NK-92 (cell line): ENCODE results near the gene TMEM259.

ENCODE experiments used
- DNase-seq: peaks from one replicate; lab custom pipeline; 2025; ENCODE audit not compliant: unreplicated experiment; lab: John Stamatoyannopoulos, UW

The TMEM259 gene

DNA sequence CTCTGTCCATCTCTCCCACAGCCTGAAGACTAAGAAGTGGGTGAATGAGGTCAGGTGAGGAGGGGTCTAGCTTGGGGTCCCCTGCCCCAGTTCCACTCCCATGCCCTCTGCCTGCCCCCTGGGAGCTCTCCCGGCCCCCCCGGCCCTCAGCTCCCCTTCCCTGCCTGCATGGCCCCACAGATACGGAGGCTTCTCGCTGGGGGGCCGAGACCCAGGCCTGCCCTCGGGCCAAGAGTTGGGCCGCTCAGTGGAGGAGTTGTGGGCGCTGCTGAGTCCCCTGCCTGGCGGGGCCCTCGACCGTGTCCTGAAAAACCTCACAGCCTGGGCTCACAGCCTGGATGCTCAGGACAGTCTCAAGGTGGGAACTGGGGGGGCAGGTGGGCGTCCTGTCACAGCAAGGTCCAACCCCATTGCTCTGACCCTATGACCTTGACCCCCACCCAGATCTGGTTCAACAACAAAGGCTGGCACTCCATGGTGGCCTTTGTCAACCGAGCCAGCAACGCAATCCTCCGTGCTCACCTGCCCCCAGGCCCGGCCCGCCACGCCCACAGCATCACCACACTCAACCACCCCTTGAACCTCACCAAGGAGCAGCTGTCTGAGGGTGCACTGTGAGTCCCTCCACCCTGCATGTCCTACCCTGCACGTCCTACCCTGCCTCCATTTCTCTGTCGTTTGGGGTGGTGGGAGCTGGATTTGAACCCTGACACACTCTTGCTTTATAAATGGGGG is 35.1 kb upstream of the TMEM259 start:
- no peak for DNase-seq

- DNase-seq: no peak
Measured at GRCh38 chr19:1055028-1055425, 34.1 kb upstream of the TMEM259 start.

- DNase-seq: no peak
Measured at GRCh38 chr19:1054102-1055027, 33.4 kb upstream of the TMEM259 start.

DNA sequence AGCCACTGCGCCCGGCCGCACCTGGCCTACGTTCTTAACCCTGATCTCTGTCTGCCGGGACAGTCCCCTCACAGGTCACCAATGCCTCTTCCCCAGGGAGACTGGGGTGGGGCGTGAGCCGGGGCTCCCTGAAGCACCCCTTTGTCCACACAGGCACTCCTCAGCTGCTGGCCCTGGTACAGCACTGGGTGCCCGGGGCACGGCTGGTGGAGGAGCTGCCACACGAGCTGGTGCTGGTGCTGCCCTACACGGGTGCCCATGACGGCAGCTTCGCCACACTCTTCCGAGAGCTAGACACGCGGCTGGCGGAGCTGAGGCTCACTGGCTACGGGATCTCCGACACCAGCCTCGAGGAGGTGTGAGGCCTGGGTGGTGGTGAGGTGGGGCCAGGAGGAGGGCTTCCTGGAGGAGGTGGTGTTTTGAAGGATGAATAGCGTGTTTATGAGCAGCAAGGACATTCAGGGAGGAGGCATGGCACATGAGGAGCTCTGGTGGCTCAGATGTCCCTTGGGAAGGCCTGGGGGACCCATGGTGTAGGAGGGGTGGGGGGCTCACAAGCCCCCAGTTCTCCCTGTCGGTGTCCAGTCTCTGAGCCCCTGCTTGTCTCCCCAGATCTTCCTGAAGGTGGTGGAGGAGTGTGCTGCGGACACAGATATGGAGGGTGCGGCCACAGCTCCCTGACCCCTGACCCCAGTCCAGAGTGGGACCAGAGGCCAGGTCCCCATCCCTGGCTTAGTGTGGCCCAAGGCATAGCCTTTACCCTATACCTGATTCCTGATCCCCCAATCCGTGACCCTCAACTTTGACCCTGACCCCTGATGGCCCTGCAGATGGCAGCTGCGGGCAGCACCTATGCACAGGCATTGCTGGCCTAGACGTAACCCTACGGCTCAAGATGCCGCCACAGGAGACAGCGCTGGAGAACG is 32.5 kb upstream of the TMEM259 start:
- no peak for DNase-seq

- DNase-seq: no peak
Measured at GRCh38 chr19:1052349-1052975, 31.5 kb upstream of the TMEM259 start.

DNA sequence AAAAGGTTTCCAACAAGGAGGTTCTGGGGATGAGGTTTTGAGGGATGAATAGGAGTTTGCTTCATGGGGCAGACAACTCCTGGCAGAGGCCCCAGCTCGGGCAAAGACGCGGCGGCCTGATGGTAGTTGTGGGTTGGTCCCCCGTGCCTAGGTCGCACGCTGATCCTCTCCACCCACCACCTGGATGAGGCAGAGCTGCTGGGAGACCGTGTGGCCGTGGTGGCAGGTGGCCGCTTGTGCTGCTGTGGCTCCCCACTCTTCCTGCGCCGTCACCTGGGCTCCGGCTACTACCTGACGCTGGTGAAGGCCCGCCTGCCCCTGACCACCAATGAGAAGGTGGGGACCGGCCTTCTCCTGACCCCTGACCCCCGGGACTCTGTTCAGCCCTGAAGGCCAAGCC is 30.9 kb upstream of the TMEM259 start:
- DNase-seq: no peak

- DNase-seq: no peak
Measured at GRCh38 chr19:1050989-1051788, 30.3 kb upstream of the TMEM259 start.

DNA sequence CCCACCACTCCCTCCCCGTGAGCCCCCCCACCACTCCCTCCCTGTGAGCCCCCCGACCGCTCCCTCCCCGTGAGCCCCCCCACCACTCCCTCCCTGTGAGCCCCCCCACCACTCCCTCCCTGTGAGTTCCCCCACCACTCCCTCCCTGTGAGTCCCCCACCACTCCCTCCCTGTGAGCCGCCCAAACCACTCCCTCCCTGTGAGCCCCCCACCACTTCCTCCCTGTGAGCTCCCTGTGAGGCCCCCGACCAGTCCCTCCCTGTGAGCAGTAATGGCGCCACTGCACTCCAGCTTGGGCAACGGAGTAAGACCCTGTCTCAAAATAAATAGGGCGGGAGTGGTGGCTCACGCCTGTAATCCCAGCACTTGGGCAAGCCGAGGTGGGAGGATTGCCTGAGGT is 28.9 kb upstream of the TMEM259 start:
- DNase-seq: no peak

DNA sequence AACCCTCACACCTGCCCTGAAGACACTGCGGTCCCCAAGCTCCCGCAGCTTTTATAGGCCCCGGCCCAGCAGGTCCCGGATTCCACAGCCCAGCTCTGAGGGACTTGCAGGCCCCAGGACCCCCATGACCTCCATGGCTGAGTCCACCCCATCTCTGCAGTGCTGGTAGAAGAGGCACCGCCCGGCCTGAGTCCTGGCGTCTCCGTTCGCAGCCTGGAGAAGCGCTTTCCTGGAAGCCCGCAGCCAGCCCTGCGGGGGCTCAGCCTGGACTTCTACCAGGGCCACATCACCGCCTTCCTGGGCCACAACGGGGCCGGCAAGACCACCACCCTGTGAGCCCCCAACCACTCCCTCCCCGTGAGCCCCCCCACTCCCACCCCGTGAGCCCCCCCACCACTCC is 28.2 kb upstream of the TMEM259 start:
- DNase-seq: no peak

GRCh38 chr19:1047696-1048147 is 26.8 kb upstream of the TMEM259 start:
- DNase-seq: no peak

- no peak for DNase-seq
Measured at GRCh38 chr19:1046836-1047695, 26.1 kb upstream of the TMEM259 start.

GRCh38 chr19:1046117-1046626 is 25.2 kb upstream of the TMEM259 start:
- DNase-seq: no peak

DNA sequence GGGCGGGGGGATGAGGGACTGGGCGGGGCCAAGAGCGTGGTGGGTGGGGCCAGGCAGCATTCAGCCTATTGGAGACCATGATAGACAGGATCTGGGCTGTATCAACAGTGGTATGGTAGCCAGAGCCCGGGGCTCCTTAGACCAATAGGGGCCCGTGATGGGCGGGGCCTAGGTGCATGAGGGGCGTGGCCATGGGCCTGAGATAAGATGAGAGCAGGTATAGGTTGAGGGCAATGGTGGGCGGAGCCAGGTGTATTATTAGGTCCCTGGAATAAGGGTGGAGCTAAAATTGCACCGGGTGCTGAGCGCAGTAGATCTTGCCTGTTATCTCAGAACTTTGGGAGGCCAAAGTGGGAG is 24.3 kb upstream of the TMEM259 start:
- DNase-seq: no peak

DNA sequence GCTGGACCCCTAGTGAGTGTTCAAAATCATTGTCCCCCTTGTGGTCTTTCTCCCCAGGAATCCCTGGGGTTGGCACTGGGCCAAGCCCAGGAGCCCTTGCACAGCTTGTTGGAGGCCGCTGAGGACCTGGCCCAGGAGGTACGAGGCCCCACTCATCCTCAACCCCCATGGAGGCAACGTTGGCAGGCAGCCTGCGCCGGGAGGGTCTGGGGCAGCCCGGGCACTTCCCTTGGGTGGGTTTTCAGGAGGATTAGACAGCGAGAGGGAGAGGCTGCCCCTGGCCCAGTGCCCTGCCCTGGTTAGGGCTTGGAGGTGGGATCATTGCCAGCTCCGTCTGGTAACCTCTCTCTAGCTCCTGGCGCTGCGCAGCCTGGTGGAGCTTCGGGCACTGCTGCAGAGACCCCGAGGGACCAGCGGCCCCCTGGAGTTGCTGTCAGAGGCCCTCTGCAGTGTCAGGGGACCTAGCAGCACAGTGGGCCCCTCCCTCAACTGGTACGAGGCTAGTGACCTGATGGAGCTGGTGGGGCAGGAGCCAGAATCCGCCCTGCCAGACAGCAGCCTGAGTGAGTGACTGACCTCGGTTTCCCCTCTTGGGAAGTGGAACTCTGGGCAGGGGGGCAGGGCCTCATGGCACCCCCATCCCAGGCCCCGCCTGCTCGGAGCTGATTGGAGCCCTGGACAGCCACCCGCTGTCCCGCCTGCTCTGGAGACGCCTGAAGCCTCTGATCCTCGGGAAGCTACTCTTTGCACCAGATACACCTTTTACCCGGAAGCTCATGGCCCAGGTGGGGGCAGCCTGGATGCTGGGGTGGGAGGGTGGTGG is 22.0 kb upstream of the TMEM259 start:
- DNase-seq: no peak

DNA sequence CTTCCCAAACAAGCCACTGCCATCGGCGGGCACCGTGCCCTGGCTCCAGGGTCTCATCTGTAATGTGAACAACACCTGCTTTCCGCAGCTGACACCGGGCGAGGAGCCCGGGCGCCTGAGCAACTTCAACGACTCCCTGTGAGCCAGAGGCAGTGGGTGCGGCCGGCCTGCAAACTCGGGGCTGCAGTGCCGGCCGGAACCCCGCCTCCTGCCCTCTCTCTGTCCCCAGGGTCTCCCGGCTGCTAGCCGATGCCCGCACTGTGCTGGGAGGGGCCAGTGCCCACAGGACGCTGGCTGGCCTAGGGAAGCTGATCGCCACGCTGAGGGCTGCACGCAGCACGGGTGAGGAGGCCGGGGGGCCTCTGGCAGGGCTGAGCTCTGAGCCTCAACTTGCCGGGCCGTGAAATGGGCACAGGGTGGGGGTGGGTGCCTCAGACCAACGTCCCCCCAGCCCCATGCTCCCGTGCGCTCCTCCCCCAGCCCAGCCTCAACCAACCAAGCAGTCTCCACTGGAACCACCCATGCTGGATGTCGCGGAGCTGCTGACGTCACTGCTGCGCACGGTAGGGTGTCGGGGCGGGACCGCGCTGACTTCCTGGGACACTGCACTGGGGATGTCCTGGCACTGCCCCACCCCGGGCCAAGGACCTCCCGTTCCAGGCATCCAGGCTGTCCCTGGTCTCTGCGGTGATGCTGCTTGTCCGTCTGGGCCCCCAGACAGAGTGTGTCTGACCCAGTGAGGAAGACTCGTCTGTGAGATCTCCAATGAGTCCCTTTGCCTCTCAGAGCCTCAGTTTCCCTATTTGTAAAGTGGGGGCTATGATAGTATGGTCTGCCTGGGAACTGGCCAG is 21.1 kb upstream of the TMEM259 start:
- DNase-seq: no peak

GRCh38 chr19:1041272-1041834 is 20.4 kb upstream of the TMEM259 start:
- DNase-seq: no peak
